Uterus (tissue), 4 donors: ENCODE results near the gene CCND2. TPM values are rescaled to one million over a fixed set of nuclear protein-coding genes. Genes with fewer than 3 reads are reported as not detected.
A peak's percentile ranks its signal among the peaks of the same experiment; 100 is the strongest.

Source experiments
- DNase-seq, 2 donors: peaks; one replicate each; pipeline ENCODE4 v3.0.0-alpha.2; 2019 to 2020
- H3K27ac ChIP-seq, 2 donors: fragments of 200-600 bp; sonication (generic); 1 replicate in 1 of 2; 2 replicates in 1 of 2; pipeline ENCODE4 v1.5.1; 2016 to 2018
- H3K27me3 ChIP-seq, 2 donors: fragments of 200-600 bp; sonication (generic); one replicate each; pipeline ENCODE4 v1.5.1; 2018 to 2019; ENCODE audit warnings: control low read depth in 1 of 2
- H3K36me3 ChIP-seq, 2 donors: fragments of 200-600 bp; sonication (generic); one replicate each; pipeline ENCODE4 v1.5.1; 2019; ENCODE audit warnings: control low read depth in 1 of 2
- H3K4me1 ChIP-seq, 2 donors: fragments of 200-600 bp; sonication (generic); one replicate each; pipeline ENCODE4 v1.5.1; 2018 to 2019; ENCODE audit warnings: control low read depth in 1 of 2
- H3K4me3 ChIP-seq, 2 donors: fragments of 200-600 bp; sonication (generic); 1 replicate in 1 of 2; 2 replicates in 1 of 2; pipeline ENCODE4 v1.5.1; 2018 to 2019; ENCODE audit warnings: mild to moderate bottlenecking in 1 of 2
- H3K9me3 ChIP-seq, 2 donors: fragments of 200-600 bp; sonication (generic); one replicate each; pipeline ENCODE4 v1.5.1; 2019; ENCODE audit warnings: control low read depth in 1 of 2
- CTCF ChIP-seq, 4 experiments: fragments of 200-600 bp in 2 of 4; fragments of 450-650 bp in 2 of 4; sonication (generic) in 2 of 4; IDR thresholded peaks; one replicate each; pipeline ENCODE4 v1.5.1; 2016 to 2019; ENCODE audit warnings: antibody characterized with exemption in 4 of 4, mild to moderate bottlenecking in 2 of 4, moderate library complexity in 1 of 4
- POLR2A ChIP-seq, 2 donors: fragments of 450-650 bp; IDR thresholded peaks; one replicate each; pipeline ENCODE4 v1.6.1; 2016; ENCODE audit warnings: antibody characterized with exemption in 2 of 2, mild to moderate bottlenecking in 1 of 2, moderate library complexity in 1 of 2
- intact Hi-C: fragments of 100-400 bp; cut with DNase I; formaldehyde crosslinking; loops from one replicate; pipeline ENCODE4 v1.15.1; 2023; ENCODE audit warnings: low total_unique reads
- total RNA-seq, 4 donors: library from RNA; depleted of rRNA in 3 of 4; stranded (reverse); fragments of >200 nt in 3 of 4; gene quantifications; one replicate each; pipeline versions ENCODE4 v1.1.0 to v1.2.4, GENCODE V29; 2014 to 2023
- donor health status: DM: yes; HTN: yes; CAD: no.

The CCND2 gene
- total RNA-seq, 4 donors from 2014 or later = 49.4 to 210 (median 100) TPM

GRCh38 chr12:4320497-4320852 lies 46.9 kb downstream of the CCND2 start:
- intact Hi-C loops = no loop called here
- Histone ChIP-seq H3K4me3 (peak overlapping the region; percentile 45 to 55), H3K36me3 (no peaks in the 10 kb centered on the region), H3K4me1 (no peaks in the 10 kb centered on the region), H3K9me3 (no peaks in the 10 kb centered on the region), H3K27me3 (no peaks in the 10 kb centered on the region), H3K27ac (peak overlapping the region; percentile 51 to 79)
- TF ChIP-seq POLR2A (IDR thresholded peaks at IDR 0.05) = no peak
- DNase-seq = no peak

GRCh38 chr12:4320853-4321701 lies 47.5 kb downstream of the CCND2 start, which contains the start of gene TIGAR:
TIGAR (plus strand) TSS chr12:4321213; CDS start chr12:4321272, 59 bp downstream.
- no peaks in the 10 kb centered on the region for H3K4me1 ChIP-seq
- peak; percentile 88 to 92 for DNase-seq
- intact Hi-C loops = no loop called here

GRCh38 chr12:4322726-4323125 lies 49.2 kb downstream of the CCND2 start:
- TF ChIP-seq CTCF (IDR thresholded peaks at IDR 0.05) (no peak), POLR2A (IDR thresholded peaks at IDR 0.05) (no peak)
- Histone ChIP-seq H3K36me3 (no peaks in the 10 kb centered on the region), H3K4me1 (no peaks in the 10 kb centered on the region), H3K27ac (no peak overlapping the region), H3K9me3 (no peaks in the 10 kb centered on the region), H3K27me3 (no peaks in the 10 kb centered on the region), H3K4me3 (no peak overlapping the region)
- no peak for DNase-seq
- intact Hi-C loops = no loop called here

More at GRCh38 chr12:4320853-4321701, 47.5 kb downstream of the CCND2 start, which contains the start of gene TIGAR:
- Histone ChIP-seq H3K36me3 (no peaks in the 10 kb centered on the region), H3K27ac (peak within 1 kb of the TSS; percentile 57 to 79), H3K9me3 (no peaks in the 10 kb centered on the region), H3K4me3 (peak within 1 kb of the TSS; percentile 55 to 91), H3K27me3 (no peaks in the 10 kb centered on the region)
- TF ChIP-seq CTCF (IDR thresholded peaks at IDR 0.05) (peak in 1 of 4 experiments; percentile 17), POLR2A (IDR thresholded peaks at IDR 0.05) (peak; percentile 32 to 78)

Other genes starting within 250 kb of the CCND2 start
- gene TIGAR, start 47.5 kb downstream of the CCND2 start, total RNA-seq = 10 to 100 TPM in 1 of 4 donors, 1 to 10 TPM in 2, under 1 TPM in 1; 0.26 to 10.6 (median 2.3) TPM
- gene FGF23, start 106.0 kb downstream of the CCND2 start, total RNA-seq = not detected
- gene FGF6, start 172.1 kb downstream of the CCND2 start, total RNA-seq = not detected